Naive B cell (primary cell): ENCODE measurements around the gene FNDC1. TPM values are rescaled to one million over a fixed set of nuclear protein-coding genes. Genes with fewer than 3 reads are reported as not detected.
"Not testable (repeated sequence)": the region's sequence is repeated elsewhere in the genome, so short reads cannot be mapped to it uniquely, and the experiment has no call there.

ENCODE experiments used
- ATAC-seq, 2 donors: fragments of 150-1000 bp; cut with Tn5 transposase; 2 replicates each; pipeline ENCODE4 v1.10.0; 2021; ENCODE audit warnings: low read depth in 2 of 2, mild to moderate bottlenecking in 2 of 2, moderate library complexity in 2 of 2
- DNase-seq: peaks from one replicate; pipeline ENCODE4 v3.0.0; 2022
- H3K27ac Mint-ChIP-seq, 6 donors: one replicate each; pipeline ENCODE4 v1.8.0; 2020 to 2022; ENCODE audit warnings: mild to moderate bottlenecking in 6 of 6, mixed read lengths in 6 of 6, moderate library complexity in 5 of 6, inconsistent platforms in 2 of 6
- H3K27me3 Mint-ChIP-seq, 3 donors: one replicate each; pipeline ENCODE4 v1.8.0; 2021 to 2022; ENCODE audit warnings: mixed read lengths in 3 of 3, mild to moderate bottlenecking in 1 of 3
- H3K36me3 Mint-ChIP-seq, 2 donors: one replicate each; pipeline ENCODE4 v1.8.0; 2020 to 2022; ENCODE audit warnings: mixed read lengths in 2 of 2, inconsistent platforms in 1 of 2, mild to moderate bottlenecking in 1 of 2
- H3K4me1 Mint-ChIP-seq, 3 donors: one replicate each; pipeline ENCODE4 v1.8.0; 2020 to 2022; ENCODE audit warnings: mixed read lengths in 3 of 3, inconsistent platforms in 1 of 3, mild to moderate bottlenecking in 1 of 3, moderate library complexity in 1 of 3
- H3K4me3 Mint-ChIP-seq, 8 donors: one replicate each; pipeline ENCODE4 v1.8.0; 2020 to 2022; ENCODE audit warnings: mild to moderate bottlenecking in 8 of 8, mixed read lengths in 8 of 8, moderate library complexity in 8 of 8, inconsistent platforms in 2 of 8
- H3K9me3 Mint-ChIP-seq, 7 donors: one replicate each; pipeline ENCODE4 v1.8.0; 2020 to 2022; ENCODE audit warnings: mixed read lengths in 7 of 7, mild to moderate bottlenecking in 5 of 7, inconsistent platforms in 2 of 7, moderate library complexity in 1 of 7
- polyA plus RNA-seq, 6 donors: library from polyadenylated mRNA; unstranded; fragments of 300-500 nt; fragmentation: Illumina TruSeq; gene quantifications; one replicate each; pipeline ENCODE4 v1.2.3, GENCODE V29; 2021; ENCODE audit warnings: low read depth in 6 of 6

The FNDC1 gene
- polyA plus RNA-seq = not detected

DNA sequence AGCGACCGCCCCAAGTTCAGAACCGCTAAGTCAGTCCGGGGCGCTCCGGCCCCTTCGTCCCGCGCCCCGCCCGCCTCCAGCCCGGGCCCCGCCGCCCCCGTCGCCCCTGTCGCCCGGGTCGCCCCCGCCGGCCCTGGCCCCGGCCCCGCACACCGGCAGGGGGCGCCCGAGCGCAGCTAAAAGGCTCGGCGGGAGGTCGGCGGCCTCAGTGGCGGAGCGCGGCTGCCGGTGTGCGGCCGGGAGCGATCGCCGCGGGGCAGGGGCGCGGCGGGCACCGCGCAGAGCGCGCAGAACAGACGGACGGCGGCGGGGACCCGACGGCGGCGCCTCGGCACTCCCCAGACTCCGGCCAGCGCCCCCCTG is at the start of gene FNDC1:
Gene FNDC1 (plus strand): TSS at position 208 of the 363 bp plus-strand sequence. CDS start 197 bp downstream, outside the sequence.
- Mint-ChIP-seq H3K27ac (peak within 1 kb of the TSS in 4 of 6 donors; percentile 33 to 68 (median 46)), H3K36me3 (no peaks in the 10 kb centered on the region), H3K27me3 (peaks cover 73 to 92% (median 79%) of the 10 kb centered on the region in 3 donors), H3K4me3 (peak within 1 kb of the TSS; percentile 72 to 90 (median 78)), H3K9me3 (no peaks in the 10 kb centered on the region), H3K4me1 (peaks cover 10 to 18% (median 13%) of the 10 kb centered on the region in 3 donors)
- ATAC-seq (peak; percentile 72 to 79), DNase-seq (peak; percentile 29)

DNA sequence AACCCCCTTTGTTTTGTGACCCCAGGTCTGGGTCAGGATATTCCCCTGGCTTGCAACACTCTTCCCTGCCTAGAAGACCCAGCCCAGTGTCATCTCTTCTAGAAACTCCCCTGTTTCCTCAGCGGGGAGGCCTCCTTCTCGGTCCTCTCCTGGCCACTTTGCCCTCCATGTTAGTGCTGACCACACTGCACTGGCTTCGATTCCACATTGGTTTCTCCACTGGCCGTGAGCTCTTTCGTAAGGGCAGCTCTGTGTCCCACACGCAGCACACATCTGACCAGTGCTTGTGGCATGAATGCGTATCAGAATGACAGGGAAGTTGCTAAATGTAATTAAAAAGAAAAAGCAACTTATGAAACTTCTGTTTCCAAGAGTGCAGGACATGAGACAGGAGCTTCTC is 49.4 kb upstream of the FNDC1 start:
- no peak for DNase-seq
- Mint-ChIP-seq H3K4me3 (peak overlapping the region in 6 of 8 donors; percentile 26 to 86 (median 52)), H3K4me1 (peaks cover 66 to 85% (median 75%) of the 10 kb centered on the region in 3 donors), H3K27me3 (no peaks in the 10 kb centered on the region), H3K27ac (peak overlapping the region; percentile 85 to 100 (median 99)), H3K9me3 (peaks cover 0 to 4% (median 0%) of the 10 kb centered on the region in 7 donors), H3K36me3 (no peaks in the 10 kb centered on the region)
- no peak for ATAC-seq

DNA sequence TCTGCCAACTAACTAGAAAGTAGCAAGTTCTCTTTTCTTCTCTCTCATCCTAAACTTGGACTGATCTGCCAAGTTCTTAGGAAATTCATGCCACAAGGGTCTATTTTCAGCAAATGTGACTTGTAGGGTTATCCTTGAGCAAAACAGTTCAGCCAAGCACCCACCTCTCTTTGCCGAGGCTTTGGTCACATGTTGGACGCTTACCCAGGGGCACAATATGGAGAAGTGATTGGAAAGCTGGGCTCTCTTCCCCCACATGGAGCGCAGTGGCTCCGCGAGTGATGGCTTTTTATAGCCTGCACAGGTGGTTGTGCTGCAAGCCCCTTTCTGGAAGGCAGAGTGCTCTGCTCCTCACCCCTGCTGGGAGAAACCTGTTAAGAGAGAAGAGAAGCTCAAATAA is 47.7 kb upstream of the FNDC1 start:
- Mint-ChIP-seq H3K27ac (peak overlapping the region in 4 of 6 donors; percentile 18 to 80 (median 70)), H3K4me3 (no peak overlapping the region)

DNA sequence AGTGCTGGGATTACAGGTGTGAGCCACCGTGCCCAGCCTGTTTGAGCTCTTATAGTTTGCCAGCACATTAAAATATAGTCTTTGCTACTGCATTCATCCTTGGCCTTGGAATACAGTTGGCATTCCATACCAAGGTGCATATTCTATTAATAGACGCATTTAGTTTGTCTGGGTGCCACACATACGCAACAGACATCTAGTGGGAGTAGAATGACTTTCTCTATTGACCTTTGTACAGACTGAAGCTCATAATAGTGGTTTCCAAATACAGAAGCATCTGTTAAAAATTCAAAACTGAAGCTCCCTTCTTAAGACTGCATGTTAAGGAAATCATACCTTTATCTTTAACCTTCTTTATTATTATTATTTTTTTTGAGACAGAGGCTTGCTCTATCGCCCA is 46.7 kb upstream of the FNDC1 start:
- Mint-ChIP-seq H3K4me1 (peaks cover 48 to 80% (median 63%) of the 10 kb centered on the region in 3 donors), H3K9me3 (peaks cover 0 to 3% (median 0%) of the 10 kb centered on the region in 7 donors), H3K27me3 (no peaks in the 10 kb centered on the region), H3K27ac (peak overlapping the region in 2 of 6 donors; percentile 59), H3K4me3 (no peak overlapping the region), H3K36me3 (no peaks in the 10 kb centered on the region)
- ATAC-seq (no peak), DNase-seq (no peak)

More for the DNA sequence above, 47.7 kb upstream of the FNDC1 start:
- ATAC-seq = no peak
- Mint-ChIP-seq H3K36me3 (no peaks in the 10 kb centered on the region), H3K27me3 (no peaks in the 10 kb centered on the region), H3K4me1 (peaks cover 53 to 80% (median 66%) of the 10 kb centered on the region in 3 donors), H3K9me3 (peaks cover 0 to 4% (median 0%) of the 10 kb centered on the region in 7 donors)
- DNase-seq = no peak

DNA sequence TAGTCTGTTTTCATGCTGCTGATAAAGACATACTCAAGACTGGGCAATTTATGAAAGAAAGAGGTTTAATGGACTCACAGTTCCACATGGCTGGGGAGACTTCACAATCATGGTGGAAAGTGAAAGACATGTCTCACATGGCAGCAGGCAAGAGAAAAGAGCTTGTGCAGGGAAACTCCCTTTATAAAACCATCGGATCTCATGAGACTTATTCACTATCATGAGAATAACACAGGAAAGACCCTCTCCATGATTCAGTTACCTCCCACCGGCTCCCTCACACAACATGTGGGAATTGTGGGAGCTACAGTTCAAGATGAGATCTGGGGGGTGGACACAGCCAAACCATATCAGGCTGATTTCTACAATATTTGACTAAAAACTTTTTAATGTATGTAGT is 45.4 kb upstream of the FNDC1 start:
- H3K36me3 Mint-ChIP-seq, ATAC-seq, H3K27me3 Mint-ChIP-seq, DNase-seq, H3K9me3 Mint-ChIP-seq: not testable (repeated sequence)
- Mint-ChIP-seq H3K4me3 (peak overlapping the region in 1 of 8 donors; percentile 66), H3K27ac (peak overlapping the region in 1 of 6 donors; percentile 59), H3K4me1 (peaks cover 37 to 77% (median 60%) of the 10 kb centered on the region in 3 donors)

DNA sequence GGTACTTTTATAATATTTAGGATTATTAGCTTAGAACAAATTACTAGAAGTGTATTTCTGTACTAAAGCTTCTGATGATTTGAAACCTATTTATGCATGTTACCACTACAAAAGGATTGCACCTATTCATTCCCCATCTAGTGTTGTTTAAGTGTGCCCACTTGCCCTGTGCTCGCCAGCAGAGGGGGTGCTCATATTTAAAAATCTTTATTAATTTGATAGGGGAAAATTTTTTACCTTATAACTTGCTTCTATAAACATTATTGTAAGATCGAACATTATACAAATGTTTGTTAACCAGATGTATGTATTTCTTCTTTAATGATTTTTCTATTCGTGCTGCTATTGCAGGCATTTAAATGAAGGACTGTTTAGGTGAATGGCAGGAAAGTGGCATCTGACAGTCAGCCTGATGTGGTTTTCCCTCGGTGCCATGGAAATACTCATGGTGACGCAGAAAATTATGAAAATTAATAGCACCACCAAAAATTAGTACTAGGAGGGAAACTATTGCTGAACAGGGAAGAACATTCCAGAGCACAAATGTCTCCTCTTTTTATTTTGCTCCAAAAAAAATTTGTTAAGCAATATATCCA is 44.1 kb upstream of the FNDC1 start:
- peaks cover 31 to 72% (median 48%) of the 10 kb centered on the region in 3 donors for H3K4me1 Mint-ChIP-seq

DNA sequence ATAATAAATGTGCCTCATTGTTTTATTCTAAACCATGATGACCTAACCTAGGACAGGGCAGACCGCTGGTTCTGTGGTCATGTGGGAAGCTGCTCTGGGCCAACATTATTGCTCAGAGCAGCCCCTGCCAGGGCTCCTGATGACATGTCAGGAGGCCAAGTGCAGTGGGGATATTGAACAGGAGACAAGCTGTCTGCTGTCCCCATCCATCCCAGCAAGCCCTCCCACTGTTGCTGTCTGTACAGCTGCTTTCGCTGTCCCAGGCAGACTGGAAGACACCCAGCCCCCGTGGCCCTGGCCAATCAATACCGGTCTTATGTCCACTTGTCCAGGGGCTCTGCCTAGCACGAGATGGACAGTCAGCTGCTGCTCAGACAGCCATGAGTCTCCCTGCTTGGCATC is 43.2 kb upstream of the FNDC1 start:
- Mint-ChIP-seq H3K9me3 (no peaks in the 10 kb centered on the region), H3K27ac (peak overlapping the region in 5 of 6 donors; percentile 77 to 96 (median 95)), H3K36me3 (no peaks in the 10 kb centered on the region), H3K4me3 (peak overlapping the region in 1 of 8 donors; percentile 47), H3K4me1 (peaks cover 25 to 64% (median 43%) of the 10 kb centered on the region in 3 donors), H3K27me3 (no peaks in the 10 kb centered on the region)
- ATAC-seq = no peak
- DNase-seq = no peak

More for the DNA sequence above, 44.1 kb upstream of the FNDC1 start:
- no peak for DNase-seq
- Mint-ChIP-seq H3K4me3 (peak overlapping the region in 1 of 8 donors; percentile 5), H3K9me3 (no peaks in the 10 kb centered on the region), H3K27me3 (no peaks in the 10 kb centered on the region), H3K27ac (peak overlapping the region in 1 of 6 donors; percentile 32), H3K36me3 (no peaks in the 10 kb centered on the region)
- ATAC-seq = no peak

DNA sequence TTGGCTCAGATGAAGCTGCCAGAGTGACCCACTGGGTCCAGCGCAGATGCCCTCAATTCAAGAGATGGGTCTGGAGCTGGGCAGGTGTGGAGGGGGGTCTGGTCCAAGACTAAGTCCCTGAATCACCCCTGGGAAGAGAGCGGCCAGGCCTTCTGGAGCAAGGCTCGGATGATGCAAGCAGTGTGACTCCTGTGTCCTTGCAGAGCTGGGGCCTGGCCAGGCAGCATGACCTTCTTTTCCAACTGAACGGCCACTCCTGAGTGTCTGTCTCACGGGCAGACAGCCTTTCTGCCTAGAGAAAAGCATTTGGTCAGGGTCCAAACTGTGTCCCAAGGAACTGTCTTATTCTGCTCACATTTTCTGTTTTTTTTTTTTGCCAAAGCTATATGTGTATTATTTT is 42.6 kb upstream of the FNDC1 start:
- Mint-ChIP-seq H3K4me3 (peak overlapping the region in 7 of 8 donors; percentile 39 to 75 (median 58)), H3K4me1 (peaks cover 20 to 60% (median 44%) of the 10 kb centered on the region in 3 donors), H3K27ac (peak overlapping the region; percentile 77 to 96 (median 94)), H3K27me3 (no peaks in the 10 kb centered on the region), H3K9me3 (no peaks in the 10 kb centered on the region), H3K36me3 (no peaks in the 10 kb centered on the region)
- DNase-seq (no peak), ATAC-seq (no peak)

DNA sequence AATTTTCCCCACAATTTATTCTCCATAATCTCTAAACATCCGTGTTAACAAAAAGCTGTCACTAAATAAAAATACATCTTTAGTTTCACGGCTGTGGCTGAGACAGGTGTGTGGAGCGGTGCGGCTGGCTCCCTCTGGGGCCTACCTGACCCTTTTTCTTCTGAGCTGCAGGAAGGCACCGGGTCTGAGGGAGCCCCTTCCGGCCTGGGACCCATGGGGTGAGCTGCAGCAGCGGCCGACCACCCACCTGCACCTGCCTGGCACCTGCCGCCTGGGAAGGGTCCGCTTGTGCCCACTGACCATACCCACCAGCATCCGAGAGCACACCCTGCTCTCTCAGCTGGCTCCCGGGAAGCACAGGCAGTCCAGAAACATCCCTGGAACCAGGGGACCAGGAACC is 41.5 kb upstream of the FNDC1 start:
- Mint-ChIP-seq H3K4me3 (peak overlapping the region in 1 of 8 donors; percentile 66), H3K36me3 (no peaks in the 10 kb centered on the region), H3K4me1 (peaks cover 22 to 57% (median 45%) of the 10 kb centered on the region in 3 donors), H3K27me3 (no peaks in the 10 kb centered on the region), H3K27ac (peak overlapping the region in 5 of 6 donors; percentile 77 to 95 (median 92)), H3K9me3 (no peaks in the 10 kb centered on the region)
- no peak for ATAC-seq
- no peak for DNase-seq

DNA sequence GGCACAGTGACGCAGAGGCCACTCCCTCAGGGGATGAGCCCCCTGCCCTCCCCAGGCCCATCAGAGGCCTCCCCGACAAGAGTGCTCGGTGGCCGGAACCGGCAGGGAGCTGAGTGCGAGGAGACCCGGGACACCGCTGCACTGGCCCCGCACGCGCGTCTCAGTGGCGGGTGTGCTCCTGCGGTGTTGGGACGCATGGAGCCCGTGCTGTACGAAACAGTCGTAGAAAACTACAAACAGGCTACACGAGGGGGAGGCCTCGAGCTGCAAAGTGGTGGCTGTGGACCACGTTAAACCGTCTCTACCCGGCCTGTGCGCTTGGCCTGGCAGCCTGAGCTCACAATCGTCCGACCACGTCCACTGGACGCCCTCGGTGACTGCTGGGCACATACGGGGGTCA is 40.2 kb upstream of the FNDC1 start:
- peaks cover 26 to 51% (median 48%) of the 10 kb centered on the region in 3 donors for H3K4me1 Mint-ChIP-seq
- DNase-seq (no peak), ATAC-seq (no peak)
- H3K4me3 Mint-ChIP-seq = no peak overlapping the region
- peak overlapping the region in 3 of 6 donors; percentile 53 to 88 (median 77) for H3K27ac Mint-ChIP-seq
- H3K27me3 Mint-ChIP-seq = no peaks in the 10 kb centered on the region
- no peaks in the 10 kb centered on the region for H3K36me3 Mint-ChIP-seq
- H3K9me3 Mint-ChIP-seq = no peaks in the 10 kb centered on the region

DNA sequence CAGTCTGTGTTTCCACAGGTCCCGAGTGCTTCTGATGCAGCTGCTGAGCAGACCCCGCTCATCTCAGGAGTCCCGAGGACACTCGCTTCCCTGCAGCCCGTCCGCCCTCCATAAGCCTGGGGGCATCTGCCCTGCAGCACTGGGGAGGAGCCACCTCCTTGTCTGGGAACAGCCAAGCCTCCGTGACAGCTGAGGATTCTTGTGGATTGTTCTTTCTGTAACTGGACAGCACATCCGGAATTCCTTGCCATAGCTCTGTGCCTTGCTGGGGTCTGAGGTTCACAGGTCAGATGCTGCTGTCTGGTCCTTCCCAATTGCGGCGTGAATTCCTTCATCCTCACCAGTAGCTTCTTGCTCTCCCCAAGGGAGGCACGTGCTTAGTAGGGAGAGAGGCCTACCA is 38.4 kb upstream of the FNDC1 start:
- Mint-ChIP-seq H3K36me3 (no peaks in the 10 kb centered on the region), H3K27ac (peak overlapping the region in 4 of 6 donors; percentile 21 to 93 (median 90)), H3K4me3 (peak overlapping the region in 1 of 8 donors; percentile 6), H3K27me3 (no peaks in the 10 kb centered on the region), H3K4me1 (peaks cover 34 to 60% (median 55%) of the 10 kb centered on the region in 3 donors), H3K9me3 (no peaks in the 10 kb centered on the region)
- DNase-seq = no peak
- ATAC-seq = no peak

DNA sequence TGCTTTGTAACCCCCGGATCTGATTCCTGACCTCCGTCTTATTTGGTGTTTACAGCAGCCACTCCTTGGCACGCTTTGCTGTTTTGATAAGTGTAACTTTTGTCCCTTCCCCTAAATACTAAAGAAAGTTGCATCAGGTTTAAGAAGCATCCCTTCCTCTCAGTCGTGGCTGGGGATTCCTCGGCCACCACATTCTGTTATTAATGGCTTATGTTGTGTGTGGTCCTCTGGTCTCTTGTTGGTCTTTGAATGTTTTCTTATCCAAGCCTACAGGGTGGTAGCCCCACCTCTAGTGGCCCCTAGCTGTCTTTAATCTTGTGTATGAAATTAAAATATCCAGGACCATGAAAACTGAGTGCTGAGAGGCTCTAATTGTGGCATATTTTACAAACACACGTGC is 37.5 kb upstream of the FNDC1 start:
- no peak for ATAC-seq
- no peaks in the 10 kb centered on the region for H3K36me3 Mint-ChIP-seq
- H3K4me3 Mint-ChIP-seq = peak overlapping the region in 1 of 8 donors; percentile 25
- no peaks in the 10 kb centered on the region for H3K9me3 Mint-ChIP-seq
- H3K27me3 Mint-ChIP-seq = no peaks in the 10 kb centered on the region
- peak overlapping the region in 5 of 6 donors; percentile 38 to 93 (median 84) for H3K27ac Mint-ChIP-seq
- peaks cover 30 to 53% (median 47%) of the 10 kb centered on the region in 3 donors for H3K4me1 Mint-ChIP-seq
- no peak for DNase-seq

DNA sequence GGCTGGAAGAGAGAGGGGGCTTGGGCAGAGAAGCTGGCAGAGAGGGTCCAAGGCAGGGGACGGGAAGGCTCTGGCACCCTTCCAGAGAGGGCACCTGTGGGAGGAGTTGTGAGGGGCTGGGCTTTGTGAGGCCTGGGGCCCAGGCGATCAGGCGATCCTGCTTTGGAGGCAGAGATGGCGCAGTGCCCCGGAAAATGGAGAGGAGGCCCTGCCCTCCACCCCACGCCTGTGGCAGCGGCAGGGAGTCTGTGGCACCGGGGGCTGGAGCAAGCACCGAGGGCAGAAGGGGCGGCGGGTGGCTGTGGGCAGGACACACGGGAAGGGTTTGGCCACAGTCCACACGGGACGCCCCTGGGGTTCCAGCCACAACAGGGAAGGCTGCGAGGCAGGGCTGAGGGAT is 36.5 kb upstream of the FNDC1 start:
- H3K4me3 Mint-ChIP-seq = no peak overlapping the region
- ATAC-seq (no peak), DNase-seq (no peak)
- H3K9me3 Mint-ChIP-seq = no peaks in the 10 kb centered on the region
- peaks cover 26 to 44% (median 42%) of the 10 kb centered on the region in 3 donors for H3K4me1 Mint-ChIP-seq
- H3K27me3 Mint-ChIP-seq = no peaks in the 10 kb centered on the region
- H3K36me3 Mint-ChIP-seq = no peaks in the 10 kb centered on the region
- H3K27ac Mint-ChIP-seq = peak overlapping the region in 2 of 6 donors; percentile 43 to 93
